Neuron (in vitro differentiated cells): ENCODE data around the gene ZNF536.

ENCODE experiments used
- H2AFZ ChIP-seq: one replicate; pipeline ENCODE4 v1.6.1; 2013; ENCODE audit warnings: low read depth, mild to moderate bottlenecking, inconsistent platforms, low read length, moderate library complexity
- H3K27me3 ChIP-seq: one replicate; pipeline ENCODE4 v1.6.1; 2013; ENCODE audit warnings: low read length; ENCODE audit not compliant: insufficient read depth
- H3K36me3 ChIP-seq: one replicate; pipeline ENCODE4 v1.6.1; 2013; ENCODE audit warnings: low read length; ENCODE audit not compliant: insufficient read depth
- H3K4me1 ChIP-seq: one replicate; pipeline ENCODE4 v1.6.1; 2013; ENCODE audit warnings: low read length; ENCODE audit not compliant: insufficient read depth
- H3K4me3 ChIP-seq: 2 replicates; pipeline ENCODE4 v1.5.1; 2013; ENCODE audit warnings: mild to moderate bottlenecking, low read length, moderate library complexity
- H3K9me3 ChIP-seq: one replicate; pipeline ENCODE4 v1.6.1; 2013; ENCODE audit warnings: low read length

The ZNF536 gene

DNA sequence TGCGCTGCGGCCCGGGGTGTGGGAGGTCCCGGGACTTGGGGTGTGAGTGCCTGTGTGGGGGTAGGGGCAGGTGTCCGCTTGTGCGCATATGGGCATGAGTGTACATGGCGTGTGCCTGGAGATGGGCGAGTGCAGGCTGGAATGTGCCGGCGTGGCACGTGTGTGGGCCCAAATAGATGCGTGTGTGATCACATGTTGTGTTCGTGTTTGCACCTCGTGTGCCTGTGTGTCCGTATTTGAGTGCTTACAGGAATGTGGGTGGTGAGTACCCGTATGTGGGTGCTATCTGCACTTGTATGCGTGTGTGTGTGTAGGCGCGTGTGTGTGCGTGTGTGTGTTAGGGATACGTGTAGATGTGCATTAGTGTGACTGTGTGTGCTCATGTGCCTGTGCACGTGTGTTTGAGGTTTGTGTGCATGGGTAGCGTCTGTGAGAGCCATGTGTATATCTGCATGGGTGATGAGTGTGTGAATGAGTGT, 3.4 kb downstream of the ZNF536 start:
- peaks cover 38% of the 10 kb centered on the region for H3K4me1 ChIP-seq
- no peaks in the 10 kb centered on the region for H3K27me3 ChIP-seq
- H3K9me3 ChIP-seq: no peaks in the 10 kb centered on the region
- H3K36me3 ChIP-seq: peaks cover 4% of the 10 kb centered on the region
- H3K4me3 ChIP-seq: no peak overlapping the region
- H2AFZ ChIP-seq: no peak overlapping the region

DNA sequence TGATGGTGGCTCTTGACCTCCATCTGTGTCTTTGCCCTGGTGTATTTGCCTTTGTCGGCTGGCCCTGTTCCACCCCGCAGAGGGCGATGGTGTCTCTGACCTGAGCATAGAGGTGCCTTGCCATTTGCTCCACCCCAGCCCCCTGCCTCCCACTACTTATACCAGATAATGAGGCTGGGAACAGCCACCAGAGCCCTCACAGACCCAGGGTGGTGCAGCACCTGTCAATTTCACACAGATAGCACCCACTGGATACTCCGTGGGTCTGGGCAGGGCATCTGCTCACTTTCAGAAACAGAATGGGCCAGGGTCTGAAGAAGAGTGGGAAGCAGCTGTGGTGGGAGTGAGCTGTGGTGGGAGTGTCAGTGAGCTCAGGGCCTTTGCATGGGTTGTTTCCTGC, 4.1 kb downstream of the ZNF536 start:
- Histone ChIP-seq H3K4me1 (peaks cover 31% of the 10 kb centered on the region), H3K4me3 (no peak overlapping the region), H3K36me3 (peaks cover 4% of the 10 kb centered on the region), H2AFZ (no peak overlapping the region), H3K9me3 (no peaks in the 10 kb centered on the region), H3K27me3 (no peaks in the 10 kb centered on the region)

DNA sequence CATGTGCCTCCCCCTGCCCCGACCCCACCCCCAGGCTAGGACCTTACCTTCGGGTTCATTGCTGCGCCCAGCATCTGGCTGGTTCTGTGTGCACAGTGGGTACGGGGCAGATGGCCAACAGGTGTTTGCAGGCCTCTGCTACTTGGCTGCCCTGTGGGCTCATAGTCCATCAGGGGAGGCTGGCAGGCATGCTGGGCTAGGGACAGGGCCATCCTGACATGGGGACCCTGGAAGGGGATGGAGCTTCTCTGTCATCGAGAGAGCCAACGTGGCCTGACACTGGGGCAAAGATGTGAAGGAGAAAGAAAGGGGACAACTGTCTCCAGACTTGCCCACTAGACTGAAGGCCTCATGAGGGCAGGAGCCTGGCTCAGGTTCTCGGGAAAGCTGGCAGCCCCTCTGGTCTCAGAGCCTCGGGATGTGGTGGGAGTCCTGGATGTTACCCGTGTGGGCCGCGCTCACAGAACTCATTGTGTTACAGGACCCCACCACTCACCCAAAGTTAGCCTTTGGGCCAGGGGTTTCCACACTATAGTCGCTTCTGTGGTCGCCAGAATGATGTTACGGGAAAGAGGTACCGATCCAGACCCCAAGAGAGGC, 4.7 kb downstream of the ZNF536 start:
- Histone ChIP-seq H3K36me3 (peaks cover 4% of the 10 kb centered on the region), H3K4me1 (peaks cover 26% of the 10 kb centered on the region), H2AFZ (no peak overlapping the region), H3K4me3 (no peak overlapping the region), H3K9me3 (no peaks in the 10 kb centered on the region), H3K27me3 (no peaks in the 10 kb centered on the region)

GRCh38 chr19:30378701-30379100, 6.5 kb downstream of the ZNF536 start:
- Histone ChIP-seq H2AFZ (no peak overlapping the region), H3K27me3 (no peaks in the 10 kb centered on the region), H3K9me3 (no peaks in the 10 kb centered on the region), H3K4me1 (peaks cover 12% of the 10 kb centered on the region), H3K36me3 (peaks cover 4% of the 10 kb centered on the region), H3K4me3 (no peak overlapping the region)

DNA sequence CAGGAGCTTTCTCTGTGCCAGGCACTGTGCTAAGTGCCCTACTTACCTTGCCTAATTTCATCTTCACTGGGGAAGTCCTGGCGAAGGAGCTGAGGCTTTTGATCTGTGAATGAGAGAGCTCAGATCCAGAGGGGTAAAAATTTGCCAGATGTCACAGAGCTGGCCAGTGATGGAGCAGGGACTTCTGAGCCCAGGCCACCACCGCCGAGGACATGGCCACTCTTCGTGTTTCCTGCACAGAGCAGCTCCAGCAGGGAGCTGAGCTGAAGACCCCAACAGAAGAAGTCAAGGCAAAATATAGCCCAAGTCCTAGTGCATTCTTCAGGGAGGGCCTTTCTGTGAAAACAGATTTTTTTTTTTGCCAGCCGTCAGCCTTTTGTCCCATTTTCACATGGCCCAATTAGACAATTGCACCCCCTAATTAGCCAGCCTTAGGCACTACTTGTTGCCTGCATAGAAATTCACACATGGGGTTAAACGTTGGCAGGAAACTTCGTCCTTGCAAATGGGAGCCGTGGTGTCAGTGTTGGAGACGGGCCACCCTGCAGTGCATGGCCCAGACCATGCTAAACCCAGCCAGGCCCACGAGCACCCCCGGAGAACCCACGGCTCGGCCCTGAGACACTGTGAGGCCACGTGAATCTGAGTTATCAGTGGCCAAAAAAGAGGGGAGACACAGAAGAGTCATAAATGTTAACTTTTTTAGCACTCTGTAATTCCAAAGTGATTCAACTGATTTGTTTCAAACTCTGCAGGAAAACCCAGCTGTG, 7.8 kb downstream of the ZNF536 start:
- Histone ChIP-seq H3K9me3 (no peaks in the 10 kb centered on the region), H2AFZ (no peak overlapping the region), H3K36me3 (peaks cover 4% of the 10 kb centered on the region), H3K4me3 (no peak overlapping the region), H3K27me3 (no peaks in the 10 kb centered on the region), H3K4me1 (no peaks in the 10 kb centered on the region)

DNA sequence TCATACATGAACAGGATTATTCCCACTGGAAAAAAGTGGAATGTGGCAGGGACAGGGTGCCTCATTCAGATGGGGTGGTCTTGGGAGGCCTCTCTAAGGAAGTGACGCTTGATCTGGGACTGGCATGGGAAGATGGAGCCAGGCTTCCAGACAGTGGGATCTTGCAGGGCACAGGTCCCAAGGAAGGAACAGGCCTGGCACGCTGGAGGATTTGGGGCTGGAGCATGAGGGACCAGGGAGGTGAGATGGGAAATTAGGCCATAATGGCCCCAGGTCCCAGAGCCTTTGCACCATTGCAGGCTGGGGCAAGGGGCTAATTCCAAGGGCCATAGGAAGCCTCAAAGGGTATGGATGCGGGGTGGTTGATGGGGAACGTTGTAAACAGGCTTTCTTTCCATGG, 9.2 kb downstream of the ZNF536 start:
- Histone ChIP-seq H3K27me3 (no peaks in the 10 kb centered on the region), H2AFZ (no peak overlapping the region), H3K4me1 (no peaks in the 10 kb centered on the region), H3K4me3 (no peak overlapping the region), H3K9me3 (no peaks in the 10 kb centered on the region), H3K36me3 (peaks cover 4% of the 10 kb centered on the region)

- no peaks in the 10 kb centered on the region for H3K36me3 ChIP-seq
- no peaks in the 10 kb centered on the region for H3K9me3 ChIP-seq
- H3K27me3 ChIP-seq: no peaks in the 10 kb centered on the region
- H3K4me3 ChIP-seq: no peak overlapping the region
- H2AFZ ChIP-seq: no peak overlapping the region
- no peaks in the 10 kb centered on the region for H3K4me1 ChIP-seq
These were observed 13.0 kb downstream of the ZNF536 start for GRCh38 chr19:30385174-30385573.

DNA sequence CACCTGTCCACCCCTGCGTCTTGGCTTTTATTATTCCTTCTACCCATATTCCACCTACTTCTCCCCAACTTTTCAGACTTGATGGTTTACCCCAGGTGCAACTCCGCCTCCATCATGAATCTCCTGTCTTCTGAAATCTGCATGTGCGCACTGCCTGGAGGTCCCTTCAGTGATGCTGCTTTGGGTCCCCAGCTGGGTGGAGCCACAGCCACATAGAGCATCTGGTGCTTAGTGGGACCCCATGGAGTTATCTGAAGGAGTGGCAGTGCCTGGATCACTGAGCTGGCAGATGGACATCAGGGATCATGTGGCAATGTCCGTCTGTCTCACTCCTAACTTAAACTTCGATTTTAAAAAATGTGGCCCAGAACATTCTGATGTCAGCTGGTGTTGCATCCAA, 13.5 kb downstream of the ZNF536 start:
- H2AFZ ChIP-seq: no peak overlapping the region

DNA sequence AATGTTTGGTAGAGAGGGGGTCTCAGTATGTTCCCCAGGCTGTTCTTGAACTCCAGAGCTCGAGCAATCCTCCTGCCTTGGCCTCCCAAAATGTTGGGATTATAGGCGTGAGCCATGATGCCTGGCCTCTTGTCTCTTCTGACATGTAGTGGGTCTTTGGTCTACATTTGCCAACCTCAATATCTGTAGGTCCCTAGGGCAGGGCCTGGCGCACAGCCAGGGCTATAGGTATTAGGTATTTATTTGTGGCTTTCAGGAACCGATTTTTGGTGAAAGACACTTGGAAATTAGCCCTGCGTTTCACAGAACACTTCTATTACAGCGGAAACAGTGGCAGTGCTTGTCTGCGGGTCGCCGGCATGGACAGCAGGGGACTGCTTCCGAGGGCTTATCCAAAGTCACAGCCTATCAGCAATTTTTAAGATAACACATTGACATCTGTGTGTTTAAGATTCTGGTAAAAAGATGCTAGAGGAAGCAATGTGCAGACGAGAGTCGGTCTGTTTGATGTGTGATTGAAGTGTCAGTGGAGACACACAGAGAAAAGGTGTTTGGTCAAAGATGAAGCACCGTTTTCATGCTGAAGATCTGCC, 14.5 kb downstream of the ZNF536 start:
- Histone ChIP-seq H3K27me3 (no peaks in the 10 kb centered on the region), H3K36me3 (no peaks in the 10 kb centered on the region), H3K4me1 (no peaks in the 10 kb centered on the region), H2AFZ (no peak overlapping the region), H3K4me3 (no peak overlapping the region), H3K9me3 (no peaks in the 10 kb centered on the region)

More for the DNA sequence above, 13.5 kb downstream of the ZNF536 start:
- no peaks in the 10 kb centered on the region for H3K9me3 ChIP-seq
- no peaks in the 10 kb centered on the region for H3K27me3 ChIP-seq
- no peaks in the 10 kb centered on the region for H3K4me1 ChIP-seq
- H3K4me3 ChIP-seq: no peak overlapping the region
- H3K36me3 ChIP-seq: no peaks in the 10 kb centered on the region

GRCh38 chr19:30387311-30388115, 15.3 kb downstream of the ZNF536 start:
- no peaks in the 10 kb centered on the region for H3K9me3 ChIP-seq
- no peaks in the 10 kb centered on the region for H3K4me1 ChIP-seq
- no peak overlapping the region for H2AFZ ChIP-seq
- no peaks in the 10 kb centered on the region for H3K27me3 ChIP-seq
- H3K36me3 ChIP-seq: no peaks in the 10 kb centered on the region
- no peak overlapping the region for H3K4me3 ChIP-seq

DNA sequence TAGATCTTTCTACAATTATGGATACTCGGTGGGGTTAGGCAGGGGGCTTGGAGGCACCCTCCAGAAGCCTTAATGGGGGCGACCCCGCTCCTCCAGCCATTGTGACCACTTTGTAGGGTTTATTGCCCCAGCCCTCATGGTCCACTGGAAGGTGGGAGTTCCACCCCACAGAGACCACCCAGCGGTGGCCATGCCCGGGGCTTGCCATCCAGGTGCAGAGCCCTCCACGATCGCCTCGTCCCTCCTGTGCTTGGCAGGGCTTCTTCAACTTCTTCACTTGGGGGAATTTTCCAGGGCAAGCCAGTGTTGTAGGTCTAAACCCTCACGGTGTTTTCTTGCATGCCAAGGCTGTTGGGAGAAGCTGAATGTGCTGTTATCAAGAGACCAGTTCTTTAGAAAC, 16.1 kb downstream of the ZNF536 start:
- no peaks in the 10 kb centered on the region for H3K36me3 ChIP-seq
- no peaks in the 10 kb centered on the region for H3K9me3 ChIP-seq
- H3K4me1 ChIP-seq: no peaks in the 10 kb centered on the region
- no peak overlapping the region for H2AFZ ChIP-seq
- H3K4me3 ChIP-seq: no peak overlapping the region
- H3K27me3 ChIP-seq: no peaks in the 10 kb centered on the region

DNA sequence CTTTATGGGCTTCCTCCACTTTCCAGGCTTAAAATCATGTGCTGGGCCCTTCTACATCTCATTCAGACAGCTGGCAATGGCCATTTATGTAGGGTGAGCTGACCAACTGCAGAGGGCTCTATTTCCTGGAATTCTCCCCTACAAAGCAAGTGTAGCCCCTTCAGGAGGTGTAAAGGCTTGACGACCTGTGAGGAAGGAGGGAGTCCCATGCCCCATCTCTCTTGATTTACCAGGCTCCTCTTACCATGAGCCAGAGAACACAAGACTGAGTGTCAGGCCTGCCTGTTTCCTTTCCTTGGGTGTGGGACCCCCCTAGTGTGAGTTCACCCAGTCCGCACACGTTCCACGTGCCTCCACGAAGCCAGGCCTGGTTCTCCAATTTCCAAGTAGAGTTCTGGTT, 16.6 kb downstream of the ZNF536 start:
- Histone ChIP-seq H3K27me3 (no peaks in the 10 kb centered on the region), H3K9me3 (no peaks in the 10 kb centered on the region), H3K4me1 (no peaks in the 10 kb centered on the region), H3K36me3 (no peaks in the 10 kb centered on the region), H3K4me3 (no peak overlapping the region), H2AFZ (no peak overlapping the region)
